Dedifferentiated amniotic fluid mesenchymal stem cell (primary cell): ENCODE data around the gene SCN4A.

Experiments used
- DNase-seq: peaks from one replicate; pipeline ENCODE4 v3.0.0-alpha.2; 2016; ENCODE audit errors: extremely low spot score

Gene SCN4A

DNA sequence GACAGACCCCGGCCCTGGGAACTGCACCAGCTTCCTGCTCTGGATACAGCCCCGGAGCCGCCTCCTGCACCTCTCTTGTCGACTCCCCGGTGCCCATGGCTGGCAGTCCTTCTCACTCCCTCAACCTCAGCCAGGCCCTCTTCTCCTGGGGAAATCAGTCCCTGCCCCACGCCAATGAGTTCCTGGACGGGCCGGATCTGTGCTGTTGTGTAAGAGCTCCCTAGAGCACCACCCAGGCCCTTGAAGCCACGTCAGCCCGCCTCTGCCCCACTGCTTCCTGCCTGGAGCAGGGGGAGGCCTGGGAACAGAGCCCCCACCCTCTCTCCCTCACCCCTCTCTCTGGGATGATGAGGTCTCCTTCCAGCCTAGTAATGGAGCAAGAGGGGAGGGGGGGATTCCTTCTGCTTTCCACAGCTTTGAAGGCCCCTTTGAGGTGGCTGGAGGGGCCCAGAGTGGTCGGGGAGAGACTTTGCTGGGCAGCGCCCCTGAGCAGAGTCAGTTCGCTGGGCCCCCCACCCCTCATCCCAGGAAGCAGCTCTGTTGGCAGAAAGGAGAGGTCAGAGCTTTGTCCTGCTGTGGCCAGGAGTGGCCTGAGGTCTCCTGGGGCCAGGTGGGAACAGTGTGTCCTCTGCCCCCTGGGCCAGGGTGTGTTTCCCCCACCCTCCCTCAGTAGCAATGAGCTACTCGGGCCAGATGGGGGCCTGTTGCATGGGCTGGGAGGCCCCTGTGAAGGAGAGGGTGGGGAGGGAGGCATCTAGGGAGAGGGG lies 29.2 kb upstream of the SCN4A start:
- no peak for DNase-seq

GRCh38 chr17:64001091-64001579 lies 28.4 kb upstream of the SCN4A start:
- DNase-seq, result no peak

GRCh38 chr17:63999680-64000531 lies 27.2 kb upstream of the SCN4A start:
- no peak for DNase-seq

DNA sequence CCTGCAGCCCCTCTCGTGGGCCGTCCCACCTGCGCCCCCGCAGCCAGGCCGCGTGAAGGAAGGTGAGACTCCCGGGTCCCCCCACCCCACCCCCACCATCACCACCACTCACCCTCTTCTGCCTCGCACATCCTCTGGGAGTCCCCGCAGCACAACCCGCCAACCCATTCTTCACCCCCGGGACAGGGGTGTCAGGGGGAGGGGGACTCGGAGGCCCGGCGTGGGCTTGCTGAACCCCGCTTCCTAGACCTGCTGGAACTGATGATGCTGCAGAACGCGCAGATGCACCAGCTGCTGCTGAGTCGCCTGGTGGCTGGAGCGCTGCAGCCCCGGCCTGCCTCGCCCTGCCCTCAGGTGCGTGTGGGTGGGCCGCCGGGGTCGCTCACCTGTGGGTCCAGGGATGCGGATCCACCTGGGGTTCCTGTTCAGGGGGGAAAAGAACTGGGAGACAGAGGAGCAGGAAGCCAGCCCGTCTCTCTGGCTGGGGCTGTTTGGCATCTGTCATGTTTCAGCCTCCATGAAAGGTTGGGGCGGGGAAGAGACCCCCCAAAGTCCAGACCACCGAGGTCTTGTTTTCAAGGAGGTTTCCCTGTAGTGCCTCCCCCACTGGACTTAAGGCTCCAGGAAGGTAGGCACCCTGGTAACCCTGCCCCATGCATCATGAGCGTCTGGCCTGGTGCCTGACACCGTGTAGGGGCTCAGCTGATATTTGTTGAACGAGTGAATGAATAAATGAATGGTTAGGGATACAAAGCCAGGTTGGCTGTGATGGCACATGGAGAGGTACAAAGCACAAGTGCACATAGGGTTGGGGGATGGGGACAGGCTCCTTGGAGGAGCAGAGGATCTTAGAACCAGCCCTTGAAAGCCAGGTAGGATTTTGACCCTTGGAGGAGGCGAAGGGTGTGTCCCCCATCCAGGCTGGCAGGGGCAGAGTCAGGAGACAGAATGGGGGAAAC lies 26.3 kb upstream of the SCN4A start:
- no peak for DNase-seq

- DNase-seq, result no peak
Measured at GRCh38 chr17:63998050-63998720, 25.5 kb upstream of the SCN4A start, which contains the start of gene PRR29. TSS of gene PRR29 (plus strand) at chr17:63998351. CDS start at chr17:63998365, 14 bp downstream.

DNA sequence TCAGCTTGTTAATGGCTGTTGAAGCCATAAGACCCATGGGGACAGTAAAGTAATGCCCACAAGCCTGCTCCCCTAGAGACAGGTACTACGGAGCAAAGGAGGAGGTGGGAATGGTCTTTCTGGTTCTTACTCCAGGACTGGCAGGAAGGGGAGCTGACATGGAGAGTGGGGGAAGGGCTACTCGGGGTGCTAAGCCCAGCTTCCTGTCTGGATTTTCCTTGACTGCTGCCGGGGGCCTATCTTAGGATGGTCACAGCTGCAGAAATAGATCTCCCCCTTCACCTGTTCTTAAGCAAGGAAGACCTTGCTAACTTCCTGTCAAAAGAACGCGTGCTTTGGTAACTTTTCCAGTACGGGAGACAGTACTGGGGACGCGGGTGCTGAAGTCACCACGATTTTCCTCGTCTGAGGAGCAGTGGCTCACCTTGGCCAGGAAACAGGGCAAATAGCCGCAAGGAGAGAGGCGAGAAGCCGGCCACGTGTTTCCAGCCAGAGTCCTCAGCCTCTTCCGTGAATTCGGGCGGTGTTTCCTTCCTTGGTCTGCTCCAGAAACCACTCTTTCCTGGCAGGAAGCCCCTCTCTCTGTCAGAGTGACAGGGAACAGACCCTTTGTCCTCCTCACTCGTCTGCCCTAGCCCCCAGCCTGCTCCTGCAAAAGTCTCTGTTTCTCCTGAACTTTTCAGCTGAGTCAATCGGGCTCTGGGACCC lies 24.8 kb upstream of the SCN4A start:
- no peak for DNase-seq

GRCh38 chr17:63996430-63997182 lies 23.9 kb upstream of the SCN4A start:
- DNase-seq, result no peak

- DNase-seq, result no peak
Measured at GRCh38 chr17:63995626-63996025, 22.9 kb upstream of the SCN4A start.

DNA sequence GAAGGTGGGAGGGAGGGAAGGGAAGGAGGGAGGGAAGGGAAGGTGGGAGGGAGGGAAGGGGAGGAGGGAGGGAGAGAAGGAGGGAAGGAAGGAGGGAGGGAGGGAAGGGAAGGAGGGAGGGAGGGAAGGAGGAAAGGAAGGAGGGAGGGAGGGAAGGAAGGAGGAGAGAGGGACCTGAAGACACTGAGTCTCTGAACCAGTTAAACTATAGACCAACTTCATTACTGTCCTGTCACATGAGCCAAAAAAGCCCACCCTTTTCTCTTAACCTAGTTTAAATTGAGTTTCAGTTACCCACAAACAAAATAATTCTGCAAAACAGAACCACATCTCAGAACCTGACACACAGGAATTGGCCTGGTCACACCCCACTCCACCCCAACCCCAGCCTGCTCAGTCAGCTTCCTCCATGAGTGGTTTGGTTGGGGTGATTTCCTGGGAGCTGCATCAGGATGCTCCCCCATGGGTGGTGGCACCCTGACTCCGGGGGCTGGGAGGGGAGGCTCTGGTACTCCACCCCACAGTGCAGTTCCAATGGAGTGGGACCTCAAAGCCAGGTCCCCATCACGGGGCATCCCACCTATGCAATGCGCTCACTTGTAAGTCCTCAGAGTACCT lies 20.8 kb upstream of the SCN4A start:
- DNase-seq, result no peak

DNA sequence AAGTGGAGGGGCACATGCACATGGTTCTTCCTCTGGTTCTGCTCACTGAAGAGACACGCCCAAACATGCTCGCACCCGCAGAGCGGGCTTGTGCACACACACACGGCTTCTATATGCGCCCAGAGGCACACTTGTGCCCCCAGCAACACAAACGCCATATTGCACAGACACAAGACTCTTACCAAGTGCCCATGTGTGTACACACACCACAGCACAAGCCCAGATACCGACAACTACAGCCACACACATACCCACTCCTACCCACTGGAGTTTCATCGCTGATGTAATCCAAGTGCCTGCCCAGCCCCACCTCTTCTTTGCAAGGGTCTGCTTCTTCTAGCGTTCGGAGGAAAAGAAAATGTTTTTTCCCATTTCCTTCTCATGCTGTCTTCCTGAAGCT lies 18.9 kb upstream of the SCN4A start:
- no peak for DNase-seq

GRCh38 chr17:63989622-63990345 lies 17.1 kb upstream of the SCN4A start:
- no peak for DNase-seq

GRCh38 chr17:63988741-63989621 lies 16.3 kb upstream of the SCN4A start:
- no peak for DNase-seq

GRCh38 chr17:63988127-63988478 lies 15.4 kb upstream of the SCN4A start:
- DNase-seq, result no peak

GRCh38 chr17:63987221-63988126 lies 14.8 kb upstream of the SCN4A start:
- no peak for DNase-seq

GRCh38 chr17:63986821-63987220 lies 14.1 kb upstream of the SCN4A start:
- no peak for DNase-seq

GRCh38 chr17:63985387-63986140 lies 12.8 kb upstream of the SCN4A start:
- no peak for DNase-seq
